Hepatocyte (in vitro differentiated cells): ENCODE measurements around the gene COPS3. TPM values are rescaled to one million over a fixed set of nuclear protein-coding genes. Genes with fewer than 3 reads are reported as not detected.

ENCODE experiments used
- DNase-seq: peaks from one replicate; pipeline ENCODE4 v3.0.0-alpha.2; 2016; ENCODE audit warnings: low spot score
- H2AFZ ChIP-seq: fragments of 200-600 bp; sonication (generic); 2 replicates; pipeline ENCODE4 v1.6.0; 2016; ENCODE audit warnings: antibody characterized with exemption, mild to moderate bottlenecking
- H3K27ac ChIP-seq: fragments of 200-600 bp; sonication (generic); 2 replicates; pipeline ENCODE4 v1.5.1; 2016; ENCODE audit warnings: mild to moderate bottlenecking
- H3K27me3 ChIP-seq: fragments of 200-600 bp; sonication (generic); 2 replicates; pipeline ENCODE4 v1.6.1; 2016
- H3K36me3 ChIP-seq: fragments of 200-600 bp; sonication (generic); replicated peaks from 2 replicates; pipeline ENCODE4 v1.5.1; 2016; ENCODE audit warnings: low read depth; ENCODE audit not compliant: insufficient read depth
- H3K4me1 ChIP-seq: fragments of 200-600 bp; sonication (generic); 2 replicates; pipeline ENCODE4 v1.5.1; 2016; ENCODE audit warnings: mild to moderate bottlenecking, moderate library complexity; ENCODE audit not compliant: insufficient read depth
- H3K4me2 ChIP-seq: fragments of 200-600 bp; sonication (generic); 2 replicates; pipeline ENCODE4 v1.6.0; 2016
- H3K4me3 ChIP-seq: fragments of 200-600 bp; sonication (generic); 2 replicates; pipeline ENCODE4 v1.5.1; 2016; ENCODE audit warnings: mild to moderate bottlenecking
- H3K79me2 ChIP-seq: fragments of 200-600 bp; sonication (generic); 2 replicates; pipeline ENCODE4 v1.6.0; 2017; ENCODE audit warnings: mild to moderate bottlenecking
- H3K9me2 ChIP-seq: fragments of 200-600 bp; sonication (generic); replicated peaks from 2 replicates; pipeline ENCODE4 v1.6.0; 2017; ENCODE audit warnings: mild to moderate bottlenecking; ENCODE audit not compliant: insufficient read depth
- H3K9me3 ChIP-seq: fragments of 200-600 bp; sonication (generic); 2 replicates; pipeline ENCODE4 v1.5.1; 2016; ENCODE audit warnings: low read depth, mild to moderate bottlenecking
- H4K20me1 ChIP-seq: fragments of 200-600 bp; sonication (generic); 2 replicates; pipeline ENCODE4 v1.6.0; 2016; ENCODE audit warnings: mild to moderate bottlenecking; ENCODE audit not compliant: insufficient read depth, poor library complexity, severe bottlenecking
- EZH2 ChIP-seq: fragments of 200-600 bp; sonication (generic); IDR thresholded peaks from 2 replicates; pipeline ENCODE4 v1.6.1; 2016; ENCODE audit warnings: antibody characterized with exemption, mild to moderate bottlenecking, borderline replicate concordance
- EZH2phosphoT487 ChIP-seq: fragments of 200-600 bp; sonication (generic); IDR thresholded peaks from one replicate; pipeline ENCODE4 v1.6.1; 2018; ENCODE audit warnings: antibody characterized with exemption, mild to moderate bottlenecking, low read depth, moderate library complexity; ENCODE audit not compliant: unreplicated experiment, severe bottlenecking
- WGBS: methylation state at CpG from one replicate; pipeline ENCODE4 v1.1.6; 2016; ENCODE audit warnings: low lambda C conversion rate; ENCODE audit errors: missing lambda C conversion rate; 5-methylcytosine and 5-hydroxymethylcytosine counted together
- polyA plus RNA-seq: library from polyadenylated mRNA; unstranded; fragments of >200 nt; fragmentation: Nextera tagmentation; extraction: Ambion mirVana; gene quantifications from 2 replicates; pipeline ENCODE4 v1.2.1, GENCODE V29; 2016
- total RNA-seq: library from RNA; depleted of rRNA; stranded (reverse); fragments of >200 nt; gene quantifications from 2 replicates; pipeline ENCODE4 v1.2.3, GENCODE V29; 2014
- TF ChIP-seq, protein P1 (sequence below): fragments of 200-600 bp; sonication (generic); IDR thresholded peaks from 2 replicates; pipeline ENCODE4 v1.5.1; 2016; ENCODE audit warnings: antibody characterized with exemption, mild to moderate bottlenecking; ENCODE audit not compliant: poor library complexity

COPS3 gene
- total and polyA plus RNA-seq, 2 experiments from 2014 or later = 56.4 to 69.5 TPM

DNA sequence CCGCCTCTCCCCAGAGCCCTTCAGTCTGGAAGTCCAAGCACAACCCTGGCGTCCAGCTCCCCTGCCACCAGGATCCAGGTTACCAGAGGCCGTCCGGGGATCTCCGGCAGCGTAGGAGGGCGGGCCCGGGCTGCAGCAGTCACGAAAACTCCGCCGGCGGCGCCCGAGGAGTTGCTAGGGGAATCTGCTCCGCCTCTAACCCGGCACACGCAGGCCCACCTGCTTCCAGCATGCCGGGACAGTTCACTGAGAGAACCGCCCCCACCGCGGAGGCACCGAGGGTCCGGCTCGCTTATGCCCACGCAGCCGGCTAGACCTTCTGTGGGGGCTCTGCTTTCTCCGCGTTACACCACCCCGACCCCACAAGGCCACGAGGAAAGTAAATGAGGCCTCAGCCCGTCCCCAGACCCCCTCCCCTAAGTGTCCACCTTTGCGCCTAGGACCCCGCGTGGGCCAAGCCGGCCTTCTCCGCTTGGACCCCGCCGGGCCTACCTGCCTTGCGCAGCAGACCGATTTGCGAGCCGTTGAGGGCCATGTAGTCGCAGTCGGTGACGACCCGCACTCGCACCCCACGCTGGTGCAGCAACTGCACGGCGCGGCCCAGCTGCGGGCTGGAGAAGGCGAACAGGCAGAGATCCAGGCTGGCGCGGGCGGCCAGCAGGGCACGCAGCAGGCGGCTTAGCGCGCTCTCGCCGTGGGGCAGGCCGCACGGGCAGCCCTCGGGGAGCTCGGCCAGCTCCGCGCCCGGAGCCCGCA lies 75.5 kb downstream of the COPS3 start:
- Histone ChIP-seq H3K27me3 (no peaks in the 10 kb centered on the region), H3K9me3 (no peaks in the 10 kb centered on the region), H3K27ac (no peak overlapping the region), H3K4me2 (no peak overlapping the region), H4K20me1 (no peaks in the 10 kb centered on the region), H3K9me2 (no peaks in the 10 kb centered on the region), H3K79me2 (no peaks in the 10 kb centered on the region), H3K4me3 (no peak overlapping the region), H2AFZ (no peak overlapping the region), H3K36me3 (no peaks in the 10 kb centered on the region), H3K4me1 (no peaks in the 10 kb centered on the region)
- WGBS = 96% methylated on average over 41 of the region's 70 CpGs
- TF ChIP-seq EZH2 = no peak
- TF ChIP-seq, protein P1, sequence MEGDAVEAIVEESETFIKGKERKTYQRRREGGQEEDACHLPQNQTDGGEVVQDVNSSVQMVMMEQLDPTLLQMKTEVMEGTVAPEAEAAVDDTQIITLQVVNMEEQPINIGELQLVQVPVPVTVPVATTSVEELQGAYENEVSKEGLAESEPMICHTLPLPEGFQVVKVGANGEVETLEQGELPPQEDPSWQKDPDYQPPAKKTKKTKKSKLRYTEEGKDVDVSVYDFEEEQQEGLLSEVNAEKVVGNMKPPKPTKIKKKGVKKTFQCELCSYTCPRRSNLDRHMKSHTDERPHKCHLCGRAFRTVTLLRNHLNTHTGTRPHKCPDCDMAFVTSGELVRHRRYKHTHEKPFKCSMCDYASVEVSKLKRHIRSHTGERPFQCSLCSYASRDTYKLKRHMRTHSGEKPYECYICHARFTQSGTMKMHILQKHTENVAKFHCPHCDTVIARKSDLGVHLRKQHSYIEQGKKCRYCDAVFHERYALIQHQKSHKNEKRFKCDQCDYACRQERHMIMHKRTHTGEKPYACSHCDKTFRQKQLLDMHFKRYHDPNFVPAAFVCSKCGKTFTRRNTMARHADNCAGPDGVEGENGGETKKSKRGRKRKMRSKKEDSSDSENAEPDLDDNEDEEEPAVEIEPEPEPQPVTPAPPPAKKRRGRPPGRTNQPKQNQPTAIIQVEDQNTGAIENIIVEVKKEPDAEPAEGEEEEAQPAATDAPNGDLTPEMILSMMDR = no peak
- no peak for TF ChIP-seq EZH2phosphoT487
- DNase-seq = no peak

- Histone ChIP-seq H3K27me3 (no peaks in the 10 kb centered on the region), H4K20me1 (no peaks in the 10 kb centered on the region), H2AFZ (no peak overlapping the region), H3K79me2 (no peaks in the 10 kb centered on the region), H3K4me2 (no peak overlapping the region), H3K4me3 (no peak overlapping the region), H3K9me3 (no peaks in the 10 kb centered on the region), H3K36me3 (no peaks in the 10 kb centered on the region), H3K4me1 (no peaks in the 10 kb centered on the region), H3K27ac (no peak overlapping the region), H3K9me2 (no peaks in the 10 kb centered on the region)
- WGBS = 91% methylated on average over 14 of the region's 14 CpGs
- no peak for DNase-seq
- TF ChIP-seq, protein P1 = no peak
- TF ChIP-seq EZH2 (no peak), EZH2phosphoT487 (no peak)
Observed at GRCh38 chr17:17204635-17205231, 76.3 kb downstream of the COPS3 start.

- 88% methylated on average over 15 of the region's 15 CpGs for whole genome bisulfite sequencing
- H3K9me3 ChIP-seq = no peaks in the 10 kb centered on the region
- H4K20me1 ChIP-seq = no peaks in the 10 kb centered on the region
- no peaks in the 10 kb centered on the region for H3K9me2 ChIP-seq
- H3K36me3 ChIP-seq = no peaks in the 10 kb centered on the region
- TF ChIP-seq EZH2 (no peak), EZH2phosphoT487 (no peak)
- TF ChIP-seq, protein P1 = no peak
- H3K4me1 ChIP-seq = no peaks in the 10 kb centered on the region
- no peak overlapping the region for H3K4me3 ChIP-seq
- no peaks in the 10 kb centered on the region for H3K27me3 ChIP-seq
- no peaks in the 10 kb centered on the region for H3K79me2 ChIP-seq
- no peak overlapping the region for H3K27ac ChIP-seq
- no peak overlapping the region for H3K4me2 ChIP-seq
- no peak overlapping the region for H2AFZ ChIP-seq
- DNase-seq = no peak
Observed at GRCh38 chr17:17204041-17204591, 76.9 kb downstream of the COPS3 start.
